ENCODE data around the gene SLC25A39.

Gene SLC25A39

GRCh38 chr17:44311562-44312181, 13.0 kb downstream of the SLC25A39 start:
- DNase-seq, result no peak

- DNase-seq, result no peak
Measured at GRCh38 chr17:44310609-44311376, 13.8 kb downstream of the SLC25A39 start.

GRCh38 chr17:44310188-44310587, 14.4 kb downstream of the SLC25A39 start:
- no peak for DNase-seq

GRCh38 chr17:44309472-44309871, 15.2 kb downstream of the SLC25A39 start:
- no peak for DNase-seq

GRCh38 chr17:44308865-44309264, 15.8 kb downstream of the SLC25A39 start:
- DNase-seq, result no peak

GRCh38 chr17:44308320-44308818, 16.3 kb downstream of the SLC25A39 start, which contains the start of gene RUNDC3A:
Gene RUNDC3A, plus strand, starts transcription at chr17:44308601. Its CDS starts 232 bp downstream, at chr17:44308833.
- DNase-seq, result no peak

- no peak for DNase-seq
Measured at GRCh38 chr17:44307387-44308186, 17.0 kb downstream of the SLC25A39 start.

GRCh38 chr17:44304651-44305050, 20.0 kb downstream of the SLC25A39 start:
- DNase-seq, result no peak

GRCh38 chr17:44297975-44298374, 26.6 kb downstream of the SLC25A39 start:
- DNase-seq, result no peak

- no peak for DNase-seq
Measured at GRCh38 chr17:44293509-44294226, 31.0 kb downstream of the SLC25A39 start.

GRCh38 chr17:44287651-44288050, 37.0 kb downstream of the SLC25A39 start:
- no peak for DNase-seq

GRCh38 chr17:44284024-44284400, 40.6 kb downstream of the SLC25A39 start:
- DNase-seq, result no peak

- DNase-seq, result no peak
Measured at GRCh38 chr17:44283344-44284023, 41.1 kb downstream of the SLC25A39 start.

GRCh38 chr17:44282264-44282663, 42.4 kb downstream of the SLC25A39 start:
- DNase-seq, result no peak

GRCh38 chr17:44281570-44281969, 43.1 kb downstream of the SLC25A39 start:
- DNase-seq, result no peak

- DNase-seq, result no peak
Measured at GRCh38 chr17:44280392-44280937, 44.2 kb downstream of the SLC25A39 start.

- no peak for DNase-seq
Measured at GRCh38 chr17:44279666-44280391, 44.8 kb downstream of the SLC25A39 start.

GRCh38 chr17:44279346-44279665, 45.3 kb downstream of the SLC25A39 start:
- no peak for DNase-seq

GRCh38 chr17:44277976-44278375, 46.6 kb downstream of the SLC25A39 start:
- no peak for DNase-seq

- DNase-seq, result no peak
Measured at GRCh38 chr17:44273607-44274006, 51.0 kb downstream of the SLC25A39 start.

- DNase-seq, result no peak
Measured at GRCh38 chr17:44272954-44273353, 51.7 kb downstream of the SLC25A39 start.

All from cortex of kidney (tissue), 1 donor.